Hepatocyte (in vitro differentiated cells): ENCODE results near the gene CHN2.

Experiments
- CTCF ChIP-seq: fragments of 200-600 bp; sonication (generic); IDR thresholded peaks from 2 replicates; pipeline ENCODE4 v1.5.1; 2016; ENCODE audit warnings: antibody characterized with exemption, mild to moderate bottlenecking; ENCODE audit not compliant: poor library complexity
- EZH2phosphoT487 ChIP-seq: fragments of 200-600 bp; sonication (generic); IDR thresholded peaks from one replicate; pipeline ENCODE4 v1.6.1; 2018; ENCODE audit warnings: antibody characterized with exemption, mild to moderate bottlenecking, low read depth, moderate library complexity; ENCODE audit not compliant: unreplicated experiment, severe bottlenecking

- TF ChIP-seq CTCF, result no peak
- no peak for TF ChIP-seq EZH2phosphoT487
These were observed 137.7 kb downstream of the CHN2 start for GRCh38 chr7:29332042-29332811.
